K562 (cell line): Measurements from ENCODE around the gene NHS. TPM values are rescaled to one million over a fixed set of nuclear protein-coding genes. Genes with fewer than 3 reads are reported as not detected.

Experiments
- ATAC-seq: fragments of 200-7000 bp; cut with Tn5 transposase; 3 replicates; pipeline ENCODE4 v1.9.1; 2020; ENCODE audit warnings: moderate library complexity
- BruUV-seq: library from RNA; stranded (reverse); fragments of 400-500 nt; replicated peaks from 2 replicates; lab custom pipeline; 2021; lab: Mats Ljungman, UMichigan
- CTCF ChIA-PET: fragments of 300-600 bp; formaldehyde crosslinking; extraction: SDS; loops from one replicate; lab custom pipeline; 2021; ENCODE audit warnings: low intra/inter-chr PET ratio; lab: Yijun Ruan, JAX
- POLR2A ChIA-PET: fragments of 300-600, 350-650 bp; sonication (Branson Sonifier 250); formaldehyde crosslinking; extraction: SDS; loops from one replicate; lab custom pipeline; 2021; ENCODE audit warnings: antibody characterized with exemption, inconsistent platforms; lab: Yijun Ruan, JAX
- DNase-seq, 4 experiments: peaks; one replicate each; pipeline versions ENCODE4 v3.0.0 to v3.0.0-alpha.2; 2011 to 2018; ENCODE audit warnings: low spot score in 3 of 4, mixed read lengths in 3 of 4; ENCODE audit errors: extremely low read depth in 1 of 4
- FAIRE-seq: peaks from 2 replicates; lab custom pipeline; 2011; peaks lifted over from hg19 to GRCh38; lab: Jason Lieb, UNC
- H2AFZ ChIP-seq: 2 replicates; pipeline ENCODE4 v1.6.0; 2011; ENCODE audit warnings: low read depth, low read length, control low read depth, inconsistent platforms
- H3K27ac ChIP-seq: fragments of 200-600 bp; 3 replicates; pipeline ENCODE4 v1.8.0; 2011; ENCODE audit warnings: low read depth, mild to moderate bottlenecking, control low read depth, inconsistent platforms, low read length, moderate library complexity, mixed read lengths; ENCODE audit errors: extremely low read depth
- H3K27me3 ChIP-seq, 2 experiments: fragments of 300-600 bp in 1 of 2; 2 replicates in 1 of 2; 3 replicates in 1 of 2; pipeline versions ENCODE4 v1.6.0 to v1.8.0; 2011; ENCODE audit warnings: inconsistent platforms in 2 of 2, low read length in 2 of 2, mild to moderate bottlenecking in 1 of 2, mixed read lengths in 1 of 2, moderate library complexity in 1 of 2; ENCODE audit not compliant: control insufficient read depth in 2 of 2, insufficient read depth in 2 of 2
- H3K36me3 ChIP-seq: fragments of 300-600 bp; 3 replicates; pipeline ENCODE4 v1.8.0; 2011; ENCODE audit warnings: mild to moderate bottlenecking, low read length, inconsistent platforms; ENCODE audit not compliant: control insufficient read depth, insufficient read depth
- H3K4me1 ChIP-seq, 2 experiments: fragments of 200-600 bp in 1 of 2; replicated peaks in 1 of 2; 2 replicates in 1 of 2; 3 replicates in 1 of 2; pipeline versions ENCODE4 v1.5.1 to v1.8.0; 2011; ENCODE audit warnings: inconsistent platforms in 2 of 2, low read length in 2 of 2, mild to moderate bottlenecking in 1 of 2, mixed read lengths in 1 of 2, moderate library complexity in 1 of 2; ENCODE audit not compliant: control insufficient read depth in 2 of 2, insufficient read depth in 2 of 2
- H3K4me2 ChIP-seq: 2 replicates; pipeline ENCODE4 v1.6.1; 2011; ENCODE audit warnings: low read length, control low read depth, inconsistent platforms, mixed read lengths; ENCODE audit not compliant: insufficient read depth
- H3K4me3 ChIP-seq: fragments of 200-600 bp; sonication (generic), shearing (Covaris generic); 2 replicates; pipeline ENCODE4 v1.5.1; 2016; ENCODE audit warnings: control low read depth, inconsistent platforms
- H3K79me2 ChIP-seq: fragments of 200-600 bp; 3 replicates; pipeline ENCODE4 v1.8.0; 2011; ENCODE audit warnings: low read length, inconsistent platforms; ENCODE audit not compliant: control insufficient read depth, insufficient read depth
- H3K9ac ChIP-seq, 2 experiments: 2 replicates each; pipeline versions ENCODE4 v1.6.0 to v1.6.1; 2011; ENCODE audit warnings: low read depth in 2 of 2, low read length in 2 of 2, control low read depth in 1 of 2, inconsistent platforms in 1 of 2, mild to moderate bottlenecking in 1 of 2, mixed read lengths in 1 of 2; ENCODE audit not compliant: insufficient read depth in 1 of 2
- H3K9me1 ChIP-seq: one replicate; pipeline ENCODE4 v1.6.0; 2011; ENCODE audit warnings: inconsistent platforms, mild to moderate bottlenecking, low read length, moderate library complexity; ENCODE audit not compliant: control insufficient read depth, insufficient read depth
- H3K9me3 ChIP-seq: replicated peaks from 2 replicates; pipeline ENCODE4 v1.5.1; 2011; ENCODE audit warnings: low read depth, low read length, inconsistent platforms; ENCODE audit not compliant: control insufficient read depth, insufficient read depth
- H4K20me1 ChIP-seq: replicated peaks from 2 replicates; pipeline ENCODE4 v1.6.1; 2011; ENCODE audit warnings: low read length, inconsistent platforms, mixed read lengths; ENCODE audit not compliant: control insufficient read depth, insufficient read depth
- BACH1 ChIP-seq: fragments of 200-800 bp; sonication (Bioruptor generic); IDR thresholded peaks from 2 replicates; pipeline ENCODE4 v1.6.1; 2016; ENCODE audit warnings: missing genetic modification characterization, missing compliant biosample characterization
- GATA2 ChIP-seq: sonication (generic); formaldehyde crosslinking; IDR thresholded peaks from 2 replicates; pipeline ENCODE4 v1.4.0; 2020; ENCODE audit warnings: mild to moderate bottlenecking, missing genetic modification reagents
- HMG20B ChIP-seq: fragments of 250-450 bp; sonication (Bioruptor Pico); IDR thresholded peaks from 2 replicates; pipeline ENCODE4 v1.5.0; 2021; ENCODE audit warnings: mild to moderate bottlenecking
- HNRNPUL1 ChIP-seq: fragments of 200-400 bp; formaldehyde crosslinking; IDR thresholded peaks from 2 replicates; pipeline ENCODE4 v1.6.1; 2017; ENCODE audit warnings: low read length
- KAT7 ChIP-seq: sonication (generic); formaldehyde crosslinking; IDR thresholded peaks from 2 replicates; pipeline ENCODE4 v1.8.0; 2022; ENCODE audit warnings: missing genetic modification reagents, mild to moderate bottlenecking, borderline replicate concordance
- NBN ChIP-seq: fragments of 450-650 bp; IDR thresholded peaks from 2 replicates; pipeline ENCODE4 v1.6.1; 2016; ENCODE audit warnings: low read depth, mild to moderate bottlenecking
- PBX2 ChIP-seq, 2 experiments: IDR thresholded peaks in 1 of 2; conservative IDR thresholded peaks in 1 of 2; 2 replicates each; pipeline ENCODE4 v1.6.1; 2016; ENCODE audit warnings: low read depth in 2 of 2, mild to moderate bottlenecking in 1 of 2, missing compliant biosample characterization in 1 of 2, missing genetic modification characterization in 1 of 2, moderate library complexity in 1 of 2
- PHB2 ChIP-seq: fragments of 450-650 bp; IDR thresholded peaks from 2 replicates; pipeline ENCODE4 v1.6.1; 2017; ENCODE audit warnings: low read depth
- SETDB1 ChIP-seq: IDR thresholded peaks from one replicate; pipeline ENCODE4 v1.6.1; 2012; ENCODE audit warnings: low read length, control low read depth, inconsistent platforms
- SRF ChIP-seq, 2 experiments: fragments of 250-450, 450-650 bp in 1 of 2; sonication (Bioruptor Pico) in 1 of 2; sonication (generic) in 1 of 2; formaldehyde crosslinking; IDR thresholded peaks; 2 replicates each; pipeline versions ENCODE4 v1.5.0 to v1.5.1; 2020 to 2022; ENCODE audit warnings: mild to moderate bottlenecking in 1 of 2, missing genetic modification reagents in 1 of 2
- WHSC1 ChIP-seq: IDR thresholded peaks from one replicate; pipeline ENCODE4 v1.6.1; 2012; ENCODE audit warnings: low read length, control low read depth, inconsistent platforms
- ZNF347 ChIP-seq: fragments of 450-650 bp; formaldehyde crosslinking; IDR thresholded peaks from 2 replicates; pipeline ENCODE4 v1.4.0; 2020; ENCODE audit warnings: low read depth, mild to moderate bottlenecking, moderate library complexity
- WGBS: fragments of 100-300 bp; shearing (Covaris generic); methylation state at CpG from one replicate; pipeline ENCODE4 v1.1.6; 2016; ENCODE audit warnings: low coverage, mixed read lengths; ENCODE audit not compliant: insufficient coverage; ENCODE audit errors: missing lambda C conversion rate; 5-methylcytosine and 5-hydroxymethylcytosine counted together
- in situ Hi-C: fragments of 300-500 bp; cut with MboI; formaldehyde crosslinking; loops from 4 replicates; pipeline ENCODE4 v1.15.0; 2018; ENCODE audit warnings: inconsistent platforms, mixed read lengths
- intact Hi-C: fragments of 100-400 bp; cut with micrococcal nuclease; formaldehyde crosslinking; loops from 2 replicates; pipeline ENCODE4 v1.14.2; 2022
- polyA plus RNA-seq, 8 experiments: library from polyadenylated mRNA; depleted of rRNA in 4 of 8; stranded (reverse) in 5 of 8; unstranded in 3 of 8; fragments of >200 nt; fragmentation: Nextera tagmentation in 2 of 8; fragmentation: Illumina TruSeq in 1 of 8; extraction: Ambion mirVana in 2 of 8; extraction: Trizol in 1 of 8; gene quantifications; 2 replicates each; pipeline versions ENCODE4 v1.2.1 to v1.2.3, GENCODE V29; 2011 to 2014; ENCODE audit warnings: inconsistent platforms in 1 of 8, missing spikeins in 1 of 8
- total RNA-seq, 7 experiments: library from RNA; depleted of rRNA in 6 of 7; stranded (reverse); fragments of >200 nt in 6 of 7; fragmentation: Illumina TruSeq in 2 of 7; extraction: Trizol in 2 of 7; gene quantifications; 2 replicates each; pipeline versions ENCODE4 v1.2.1 to v1.2.3, GENCODE V29; 2011 to 2021; ENCODE audit warnings: low replicate concordance in 1 of 7
- TF ChIP-seq, protein P1 (sequence below): fragments of 250-450 bp; sonication (Bioruptor Pico); IDR thresholded peaks from 2 replicates; pipeline ENCODE4 v1.4.0; 2020; ENCODE audit warnings: mild to moderate bottlenecking

The NHS gene
- total and polyA plus RNA-seq, 9 of the 15 experiments (the other 6 are each of a cell fraction or from before 2014, with no cell fraction given) = 0.02 TPM; not detected in 8

- no peak for TF ChIP-seq BACH1 (tag)
Observed at GRCh38 chrX:17705211-17705610, 330.2 kb downstream of the NHS start (continued).

GRCh38 chrX:17706676-17707075 lies 331.7 kb downstream of the NHS start:
- no peak for ATAC-seq

DNA sequence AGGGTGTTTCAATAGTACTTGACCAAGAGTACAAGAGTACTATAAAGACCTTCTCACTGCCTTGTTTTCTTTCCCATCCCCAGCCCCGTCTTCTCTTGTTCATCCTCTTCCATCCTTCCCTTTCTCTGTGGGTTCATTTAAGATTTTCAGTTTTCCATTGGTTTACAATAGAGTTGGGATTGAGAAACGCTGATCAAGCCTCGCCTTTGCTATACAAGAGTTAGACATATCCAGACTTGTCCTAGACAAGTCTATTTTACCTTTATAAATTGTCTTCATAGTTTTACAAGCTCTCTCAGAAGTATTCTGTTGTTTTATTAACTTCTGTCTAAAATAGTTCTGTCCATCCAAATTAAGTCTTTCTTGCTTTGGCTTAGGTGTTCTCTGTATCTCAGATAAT lies 332.7 kb downstream of the NHS start:
- H3K9me1 ChIP-seq = no peaks in the 10 kb centered on the region
- no peak for DNase-seq
- ChIA-PET CTCF (no interaction called here), POLR2A (interaction anchor here (0.7 kb wide), 1 partner anchor 706 kb away, joined by 3 read pairs; no protein-coding TSS in a partner anchor)
- BruUV-seq = no TSS peak
- intact Hi-C loops (no loop called here), in situ Hi-C loops (no loop called here)
- WGBS = 4% methylated on average over 3 of the region's 3 CpGs
- H3K4me2 ChIP-seq = no peak overlapping the region
- H3K4me1 ChIP-seq = no peaks in the 10 kb centered on the region
- H3K27me3 ChIP-seq = no peaks in the 10 kb centered on the region
- no peaks in the 10 kb centered on the region for H3K79me2 ChIP-seq
- no peaks in the 10 kb centered on the region for H3K9me3 ChIP-seq
- no peak overlapping the region for H3K27ac ChIP-seq
- no peak for ATAC-seq
- H3K36me3 ChIP-seq = no peaks in the 10 kb centered on the region
- FAIRE-seq = no peak
- H2AFZ ChIP-seq = no peak overlapping the region
- no peaks in the 10 kb centered on the region for H4K20me1 ChIP-seq
- H3K9ac ChIP-seq = no peak overlapping the region
- no peak overlapping the region for H3K4me3 ChIP-seq
- TF ChIP-seq SRF (CRISPR knock-in tag; IDR thresholded peaks at IDR 0.05) (no peak), PBX2 (CRISPR knock-in tag; IDR thresholded peaks at IDR 0.05; ENCODE audit: low read depth) (no peak), PBX2 (tag; conservative IDR thresholded peaks at IDR 0.05; ENCODE audit: low read depth) (no peak), GATA2 (CRISPR knock-in tag) (no peak), SETDB1 (no peak), PHB2 (no peak), HNRNPUL1 (no peak), ZNF347 (CRISPR knock-in tag) (no peak), WHSC1 (no peak)
- TF ChIP-seq, protein P1, sequence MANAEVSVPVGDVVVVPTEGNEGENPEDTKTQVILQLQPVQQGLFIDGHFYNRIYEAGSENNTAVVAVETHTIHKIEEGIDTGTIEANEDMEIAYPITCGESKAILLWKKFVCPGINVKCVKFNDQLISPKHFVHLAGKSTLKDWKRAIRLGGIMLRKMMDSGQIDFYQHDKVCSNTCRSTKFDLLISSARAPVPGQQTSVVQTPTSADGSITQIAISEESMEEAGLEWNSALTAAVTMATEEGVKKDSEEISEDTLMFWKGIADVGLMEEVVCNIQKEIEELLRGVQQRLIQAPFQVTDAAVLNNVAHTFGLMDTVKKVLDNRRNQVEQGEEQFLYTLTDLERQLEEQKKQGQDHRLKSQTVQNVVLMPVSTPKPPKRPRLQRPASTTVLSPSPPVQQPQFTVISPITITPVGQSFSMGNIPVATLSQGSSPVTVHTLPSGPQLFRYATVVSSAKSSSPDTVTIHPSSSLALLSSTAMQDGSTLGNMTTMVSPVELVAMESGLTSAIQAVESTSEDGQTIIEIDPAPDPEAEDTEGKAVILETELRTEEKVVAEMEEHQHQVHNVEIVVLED (CRISPR knock-in tag) = no peak

More at GRCh38 chrX:17706676-17707075, 331.7 kb downstream of the NHS start:
- Histone ChIP-seq H3K9me3 (no peaks in the 10 kb centered on the region), H4K20me1 (no peaks in the 10 kb centered on the region), H3K4me1 (no peaks in the 10 kb centered on the region)
- CTCF ChIA-PET = no interaction called here
- in situ Hi-C loops = no loop called here
- no peak for TF ChIP-seq NBN
- TF ChIP-seq HMG20B (CRISPR knock-in tag) = no peak
- TF ChIP-seq KAT7 (CRISPR knock-in tag) = no peak
- TF ChIP-seq, all 486 proteins: peak for 0
- H3K79me2 ChIP-seq = no peaks in the 10 kb centered on the region
- H3K27me3 ChIP-seq = no peaks in the 10 kb centered on the region
- no peak overlapping the region for H2AFZ ChIP-seq
- H3K4me2 ChIP-seq = no peak overlapping the region
- H3K27ac ChIP-seq = no peak overlapping the region
- no peaks in the 10 kb centered on the region for H3K9me1 ChIP-seq
- H3K36me3 ChIP-seq = no peaks in the 10 kb centered on the region
- H3K4me3 ChIP-seq = no peak overlapping the region
- DNase-seq = no peak
- no peak overlapping the region for H3K9ac ChIP-seq
- POLR2A ChIA-PET = no interaction called here
- intact Hi-C loops = no loop called here
- 4% methylated on average over 4 of the region's 4 CpGs for WGBS
- BruUV-seq = no TSS peak
- no peak for FAIRE-seq
